GM12865 (cell line): ENCODE measurements around the gene SEMA5A.

Source experiments
- DNase-seq: peaks from one replicate; pipeline ENCODE4 v3.0.0; 2010; ENCODE audit warnings: low read depth
- H3K4me3 ChIP-seq: 2 replicates; pipeline ENCODE4 v1.5.1; 2011; ENCODE audit warnings: mild to moderate bottlenecking, low read depth, low read length, control low read depth
- CTCF ChIP-seq: IDR thresholded peaks from 2 replicates; pipeline ENCODE4 v1.5.1; 2011; ENCODE audit warnings: low read length, control low read depth, low read depth, inconsistent platforms; ENCODE audit not compliant: insufficient read depth; ENCODE audit errors: missing control alignments

Gene SEMA5A

DNA sequence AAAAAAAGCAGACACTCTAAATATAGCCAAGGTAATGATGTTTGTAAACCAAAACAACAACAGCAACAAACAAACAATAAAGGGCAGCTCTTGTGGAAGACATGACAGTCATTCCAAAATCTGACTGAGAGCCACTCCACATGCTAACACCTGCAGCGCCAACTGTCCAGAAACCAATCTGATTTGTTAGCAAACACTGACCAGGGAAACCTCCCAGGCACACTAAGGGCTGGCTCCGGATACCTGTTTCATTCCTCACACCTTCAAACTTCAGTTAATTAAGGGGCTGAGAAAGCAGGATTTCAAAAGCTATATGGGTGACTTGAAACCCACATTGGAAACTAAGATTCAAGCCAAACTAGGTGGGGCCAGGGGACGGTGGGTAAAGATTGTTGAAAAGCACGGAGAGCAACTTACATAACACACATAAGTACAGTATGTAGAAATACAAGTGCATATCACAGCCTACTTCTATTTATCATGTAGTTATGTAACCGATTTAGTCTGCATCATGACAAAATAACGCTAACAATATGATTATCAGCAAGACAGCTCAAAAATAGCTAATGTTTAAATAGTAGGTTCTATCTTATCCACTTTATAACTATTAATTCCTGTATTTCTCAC lies 203.6 kb downstream of the SEMA5A start:
- no peak for DNase-seq
- H3K4me3 ChIP-seq, result no peak overlapping the region
- TF ChIP-seq CTCF, result no peak

GRCh38 chr5:9340085-9340484 lies 205.8 kb downstream of the SEMA5A start:
- DNase-seq, result no peak
- no peak for TF ChIP-seq CTCF

GRCh38 chr5:9339206-9339818 lies 206.6 kb downstream of the SEMA5A start:
- DNase-seq, result peak; percentile 37
- TF ChIP-seq CTCF, result peak; percentile 39
- no peak overlapping the region for H3K4me3 ChIP-seq

More at GRCh38 chr5:9340085-9340484, 205.8 kb downstream of the SEMA5A start:
- H3K4me3 ChIP-seq, result no peak overlapping the region

GRCh38 chr5:9338796-9339195 lies 207.1 kb downstream of the SEMA5A start:
- no peak for DNase-seq
- no peak for TF ChIP-seq CTCF
- no peak overlapping the region for H3K4me3 ChIP-seq

DNA sequence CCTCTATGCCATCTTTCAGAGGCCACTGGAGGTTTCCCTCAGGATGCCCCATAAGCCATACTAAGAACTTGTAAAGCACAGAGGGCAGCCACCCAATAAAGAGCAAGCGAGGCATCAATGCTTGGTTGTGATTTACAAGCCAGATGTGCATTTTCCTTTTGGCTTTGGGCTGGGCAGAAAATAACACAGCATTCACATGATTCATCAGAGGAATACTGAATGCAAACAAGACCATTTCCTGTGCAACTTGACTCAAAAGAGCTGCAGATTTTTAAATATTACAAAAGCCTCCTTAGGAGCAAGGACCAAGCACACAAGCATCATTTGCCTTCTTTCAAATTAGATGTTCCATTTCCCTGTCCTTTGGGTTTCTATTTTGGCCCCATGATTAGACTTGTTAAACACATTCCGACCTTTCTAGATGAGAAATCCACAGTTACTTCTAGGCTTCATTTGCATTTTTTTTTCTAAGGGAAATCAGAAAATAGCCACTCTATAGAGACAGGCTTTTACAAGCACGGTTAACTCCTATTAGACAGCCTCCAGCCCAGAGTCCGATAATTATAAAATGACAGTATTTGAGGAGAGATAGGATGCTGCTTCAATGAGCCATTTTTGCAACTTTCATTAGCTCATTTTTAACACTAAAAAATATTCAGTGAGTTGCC lies 207.8 kb downstream of the SEMA5A start:
- TF ChIP-seq CTCF, result no peak
- no peak for DNase-seq
- H3K4me3 ChIP-seq, result no peak overlapping the region

- TF ChIP-seq CTCF, result no peak
- no peak overlapping the region for H3K4me3 ChIP-seq
- DNase-seq, result no peak
Observed at GRCh38 chr5:9335754-9336495, 209.9 kb downstream of the SEMA5A start.
